Measurements from ENCODE around the gene INCA1.

- TF ChIP-seq, protein P1, sequence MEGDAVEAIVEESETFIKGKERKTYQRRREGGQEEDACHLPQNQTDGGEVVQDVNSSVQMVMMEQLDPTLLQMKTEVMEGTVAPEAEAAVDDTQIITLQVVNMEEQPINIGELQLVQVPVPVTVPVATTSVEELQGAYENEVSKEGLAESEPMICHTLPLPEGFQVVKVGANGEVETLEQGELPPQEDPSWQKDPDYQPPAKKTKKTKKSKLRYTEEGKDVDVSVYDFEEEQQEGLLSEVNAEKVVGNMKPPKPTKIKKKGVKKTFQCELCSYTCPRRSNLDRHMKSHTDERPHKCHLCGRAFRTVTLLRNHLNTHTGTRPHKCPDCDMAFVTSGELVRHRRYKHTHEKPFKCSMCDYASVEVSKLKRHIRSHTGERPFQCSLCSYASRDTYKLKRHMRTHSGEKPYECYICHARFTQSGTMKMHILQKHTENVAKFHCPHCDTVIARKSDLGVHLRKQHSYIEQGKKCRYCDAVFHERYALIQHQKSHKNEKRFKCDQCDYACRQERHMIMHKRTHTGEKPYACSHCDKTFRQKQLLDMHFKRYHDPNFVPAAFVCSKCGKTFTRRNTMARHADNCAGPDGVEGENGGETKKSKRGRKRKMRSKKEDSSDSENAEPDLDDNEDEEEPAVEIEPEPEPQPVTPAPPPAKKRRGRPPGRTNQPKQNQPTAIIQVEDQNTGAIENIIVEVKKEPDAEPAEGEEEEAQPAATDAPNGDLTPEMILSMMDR (conservative IDR thresholded peaks at IDR 0.05; ENCODE audit: low read length) = no peak
- no peak for TF ChIP-seq EZH2phosphoT487 (IDR thresholded peaks at IDR 0.05; ENCODE audit: borderline replicate concordance, low read depth, low read length)
Measured at GRCh38 chr17:4955091-4955490, 42.2 kb downstream of the INCA1 start.

Measured in OCI-LY7 (cell line).